IMR-90 (cell line): ENCODE measurements around the gene ASPRV1. TPM values are rescaled to one million over a fixed set of nuclear protein-coding genes. Genes with fewer than 3 reads are reported as not detected.

Experiments used
- ATAC-seq: fragments of 200-7000 bp; cut with Tn5 transposase; 2 replicates; pipeline ENCODE4 v1.9.1; 2020; ENCODE audit warnings: low read depth, mild to moderate bottlenecking, moderate library complexity
- BruUV-seq: library from RNA; stranded (reverse); fragments of 400-500 nt; replicated peaks from 2 replicates; lab custom pipeline; 2021; lab: Mats Ljungman, UMichigan
- CTCF ChIA-PET: fragments of 300-600 bp; formaldehyde crosslinking; extraction: SDS; loops from one replicate; lab custom pipeline; 2021; ENCODE audit warnings: antibody characterized with exemption; lab: Yijun Ruan, JAX
- POLR2A ChIA-PET: fragments of 300-600 bp; sonication (Branson Sonifier 250); formaldehyde crosslinking; loops from one replicate; lab custom pipeline; 2022; ENCODE audit warnings: antibody characterized with exemption; ENCODE audit not compliant: unreplicated experiment; lab: Charles Lee
- DNase-seq: peaks from one replicate; pipeline ENCODE4 v3.0.0; 2013
- H2AFZ ChIP-seq: replicated peaks from 2 replicates; pipeline ENCODE3; 2013; ENCODE audit warnings: low read length, mild to moderate bottlenecking; ENCODE audit not compliant: poor library complexity
- H2AK5ac ChIP-seq: 2 replicates; pipeline ENCODE4 v1.6.1; 2013; ENCODE audit warnings: low read depth, low read length, inconsistent platforms
- H2AK9ac ChIP-seq: replicated peaks from 2 replicates; pipeline ENCODE3; 2013; ENCODE audit warnings: mild to moderate bottlenecking, low read depth, low read length, moderate library complexity; ENCODE audit not compliant: poor library complexity
- H2BK120ac ChIP-seq: 2 replicates; pipeline ENCODE4 v1.6.1; 2013; ENCODE audit warnings: low read depth, low read length, inconsistent platforms
- H2BK15ac ChIP-seq: 3 replicates; pipeline ENCODE4 v1.6.1; 2013; ENCODE audit warnings: low read depth, low read length, inconsistent platforms
- H2BK20ac ChIP-seq: 2 replicates; pipeline ENCODE4 v1.6.1; 2013; ENCODE audit warnings: low read depth, mild to moderate bottlenecking, inconsistent platforms, low read length, moderate library complexity
- H2BK5ac ChIP-seq: 2 replicates; pipeline ENCODE4 v1.6.1; 2013; ENCODE audit warnings: mild to moderate bottlenecking, low read depth, low read length, inconsistent platforms; ENCODE audit not compliant: poor library complexity, severe bottlenecking
- H3K14ac ChIP-seq: replicated peaks from 2 replicates; pipeline ENCODE4 v1.6.1; 2013; ENCODE audit warnings: low read depth, low read length, inconsistent platforms
- H3K18ac ChIP-seq: 2 replicates; pipeline ENCODE4 v1.6.1; 2013; ENCODE audit warnings: low read depth, low read length, control low read depth
- H3K23ac ChIP-seq: 2 replicates; pipeline ENCODE4 v1.6.1; 2013; ENCODE audit warnings: low read depth, low read length, inconsistent platforms
- H3K27ac ChIP-seq: 2 replicates; pipeline ENCODE4 v1.5.1; 2013; ENCODE audit warnings: mild to moderate bottlenecking, control low read depth, low read length; ENCODE audit not compliant: insufficient read depth
- H3K27me3 ChIP-seq: 2 replicates; pipeline ENCODE4 v1.6.1; 2013; ENCODE audit warnings: low read length; ENCODE audit not compliant: control insufficient read depth, insufficient read depth
- H3K36me3 ChIP-seq: 2 replicates; pipeline ENCODE4 v1.6.1; 2013; ENCODE audit warnings: low read length, mixed read lengths; ENCODE audit not compliant: control insufficient read depth, insufficient read depth
- H3K4ac ChIP-seq: 2 replicates; pipeline ENCODE4 v1.6.1; 2013; ENCODE audit warnings: low read depth, low read length, inconsistent platforms
- H3K4me1 ChIP-seq: 2 replicates; pipeline ENCODE4 v1.6.1; 2013; ENCODE audit warnings: low read length, mixed read lengths; ENCODE audit not compliant: control insufficient read depth, insufficient read depth
- H3K4me2 ChIP-seq: 2 replicates; pipeline ENCODE4 v1.6.1; 2013; ENCODE audit warnings: low read depth, mild to moderate bottlenecking, control low read depth, low read length, moderate library complexity
- H3K4me3 ChIP-seq: 2 replicates; pipeline ENCODE4 v1.5.1; 2013; ENCODE audit warnings: low read depth, mild to moderate bottlenecking, control low read depth, low read length, moderate library complexity; ENCODE audit not compliant: insufficient read depth
- H3K56ac ChIP-seq: 2 replicates; pipeline ENCODE4 v1.6.1; 2013; ENCODE audit warnings: low read length, inconsistent platforms; ENCODE audit not compliant: insufficient read depth; ENCODE audit errors: extremely low read depth
- H3K79me1 ChIP-seq, 2 experiments: 2 replicates each; pipeline ENCODE4 v1.6.1; 2013; ENCODE audit warnings: low read length in 2 of 2, inconsistent platforms in 1 of 2, low read depth in 1 of 2
- H3K9ac ChIP-seq: 2 replicates; pipeline ENCODE4 v1.6.1; 2013; ENCODE audit warnings: low read depth, low read length, control low read depth
- H3K9me1 ChIP-seq: 2 replicates; pipeline ENCODE4 v1.6.1; 2013; ENCODE audit warnings: low read length, inconsistent platforms; ENCODE audit not compliant: insufficient read depth
- H3K9me3 ChIP-seq: 2 replicates; pipeline ENCODE4 v1.6.1; 2013; ENCODE audit warnings: low read length; ENCODE audit not compliant: control insufficient read depth, insufficient read depth
- H4K20me1 ChIP-seq: 2 replicates; pipeline ENCODE4 v1.6.1; 2013; ENCODE audit warnings: low read length, inconsistent platforms; ENCODE audit not compliant: insufficient read depth
- H4K5ac ChIP-seq: 2 replicates; pipeline ENCODE4 v1.6.1; 2013; ENCODE audit warnings: mild to moderate bottlenecking, low read depth, low read length, control low read depth
- H4K8ac ChIP-seq, 2 experiments: 2 replicates each; pipeline ENCODE4 v1.6.1; 2013; ENCODE audit warnings: low read depth in 2 of 2, low read length in 2 of 2, control low read depth in 1 of 2, inconsistent platforms in 1 of 2
- H4K91ac ChIP-seq: 2 replicates; pipeline ENCODE4 v1.6.1; 2013; ENCODE audit warnings: low read depth, low read length, inconsistent platforms; ENCODE audit not compliant: insufficient read depth
- USF2 ChIP-seq: fragments of 150-350 bp; IDR thresholded peaks from 2 replicates; pipeline ENCODE4 v1.6.1; 2017; ENCODE audit warnings: mild to moderate bottlenecking, antibody characterized with exemption, low read length, low read depth
- WGBS, 2 experiments: methylation state at CpG; one replicate each; pipeline versions ENCODE4 v1.1.5 to v1.1.7; 2013; ENCODE audit warnings: missing lambda C conversion rate in 2 of 2; ENCODE audit not compliant: insufficient read length in 1 of 2; ENCODE audit errors: extremely low coverage in 2 of 2; 5-methylcytosine and 5-hydroxymethylcytosine counted together
- dilution Hi-C: fragments of 300-500 bp; cut with HindIII; formaldehyde crosslinking; loops from one replicate; pipeline ENCODE4 v1.14.3; 2018; ENCODE audit warnings: low sequenced_read_pairs; ENCODE audit not compliant: unreplicated experiment
- in situ Hi-C: fragments of 300-500 bp; cut with MboI; formaldehyde crosslinking; loops from 3 replicates; pipeline ENCODE4 v1.14.3; 2019; ENCODE audit warnings: low sequenced_read_pairs, inconsistent platforms, mixed read lengths
- intact Hi-C: fragments of 100-400 bp; cut with micrococcal nuclease; formaldehyde crosslinking; loops from 2 replicates; pipeline ENCODE4 v1.10.0; 2022
- polyA plus RNA-seq, 3 experiments: library from polyadenylated mRNA; depleted of rRNA; stranded (reverse); fragments of >200 nt; gene quantifications; 2 replicates each; pipeline ENCODE4 v1.2.3, GENCODE V29; 2012; ENCODE audit warnings: low replicate concordance in 1 of 3
- total RNA-seq: library from RNA; depleted of rRNA; stranded (reverse); fragments of >200 nt; gene quantifications from 2 replicates; pipeline ENCODE4 v1.2.3, GENCODE V29; 2012

Gene ASPRV1
- total and polyA plus RNA-seq, 2 of the 4 experiments (the other 2 are of a cell fraction), result 0.14 to 0.18 TPM

GRCh38 chr2:69939722-69940121, 21.7 kb downstream of the ASPRV1 start:
- in situ Hi-C loops (no loop called here), intact Hi-C loops (no loop called here), dilution Hi-C loops (no loop called here)
- Histone ChIP-seq H3K9ac (no peak overlapping the region), H2AFZ (no peak overlapping the region), H3K4ac (no peak overlapping the region), H2BK20ac (no peak overlapping the region), H4K20me1 (no peaks in the 10 kb centered on the region), H4K91ac (no peak overlapping the region), H3K4me3 (no peak overlapping the region), H2AK5ac (no peak overlapping the region), H3K27me3 (no peaks in the 10 kb centered on the region), H3K9me3 (no peaks in the 10 kb centered on the region), H3K79me1 (peaks cover 10 to 13% of the 10 kb centered on the region in 2 experiments), H2AK9ac (no peak overlapping the region), H3K56ac (no peak overlapping the region), H2BK120ac (no peak overlapping the region), H3K36me3 (peaks cover 37% of the 10 kb centered on the region), H4K8ac (no peak overlapping the region), H3K14ac (no peak overlapping the region), H3K9me1 (peaks cover 10% of the 10 kb centered on the region), H3K23ac (no peak overlapping the region), H3K4me1 (peaks cover 5% of the 10 kb centered on the region; the same call in 1 of the 2 replicates), H3K4me2 (no peak overlapping the region), H2BK5ac (no peak overlapping the region), H3K27ac (no peak overlapping the region), H4K5ac (no peak overlapping the region), H3K18ac (no peak overlapping the region), H2BK15ac (no peak overlapping the region)
- WGBS, 2 experiments, result 88% methylated on average over 7 of the region's 14 CpGs; no CpG with 5 or more reads in 1 of the 2 experiments
- ChIA-PET POLR2A (interaction anchor here (0.7 kb wide), 1 partner anchor 114 kb away, joined by 7 read pairs; no protein-coding TSS in a partner anchor), CTCF (interaction anchor here (0.6 kb wide), 1 partner anchor 35 kb away, joined by 4 read pairs; no protein-coding TSS in a partner anchor)
- DNase-seq (no peak), ATAC-seq (no peak)
- no TSS peak for BruUV-seq
- no peak for TF ChIP-seq USF2
